GM21528 (cell line): ENCODE results near the gene VHLL.

Experiments used
- ATAC-seq: cut with Tn5 transposase; IDR thresholded peaks from one replicate; pipeline ENCODE4 v1.9.1; 2021; ENCODE audit warnings: mild to moderate bottlenecking, moderate library complexity; ENCODE audit not compliant: unreplicated experiment, low FRiP score

VHLL gene

DNA sequence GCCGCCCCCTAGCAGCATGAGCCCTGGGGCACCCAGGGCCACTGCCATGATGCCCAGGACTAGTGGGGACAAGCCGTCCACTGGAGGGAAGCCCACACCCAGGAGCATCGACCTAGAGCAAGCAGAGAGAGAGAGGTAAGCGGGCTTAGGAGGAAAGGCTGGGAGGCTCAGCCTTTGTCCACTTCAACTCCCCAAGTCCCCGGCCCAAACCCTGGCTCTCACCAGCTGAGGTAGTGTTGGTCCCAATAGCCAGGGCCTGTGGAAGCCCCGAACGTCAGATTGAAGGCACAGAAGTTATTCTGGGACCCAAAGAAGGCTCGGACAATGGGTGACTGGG is 6.0 kb downstream of the VHLL start:
- no peak for ATAC-seq

DNA sequence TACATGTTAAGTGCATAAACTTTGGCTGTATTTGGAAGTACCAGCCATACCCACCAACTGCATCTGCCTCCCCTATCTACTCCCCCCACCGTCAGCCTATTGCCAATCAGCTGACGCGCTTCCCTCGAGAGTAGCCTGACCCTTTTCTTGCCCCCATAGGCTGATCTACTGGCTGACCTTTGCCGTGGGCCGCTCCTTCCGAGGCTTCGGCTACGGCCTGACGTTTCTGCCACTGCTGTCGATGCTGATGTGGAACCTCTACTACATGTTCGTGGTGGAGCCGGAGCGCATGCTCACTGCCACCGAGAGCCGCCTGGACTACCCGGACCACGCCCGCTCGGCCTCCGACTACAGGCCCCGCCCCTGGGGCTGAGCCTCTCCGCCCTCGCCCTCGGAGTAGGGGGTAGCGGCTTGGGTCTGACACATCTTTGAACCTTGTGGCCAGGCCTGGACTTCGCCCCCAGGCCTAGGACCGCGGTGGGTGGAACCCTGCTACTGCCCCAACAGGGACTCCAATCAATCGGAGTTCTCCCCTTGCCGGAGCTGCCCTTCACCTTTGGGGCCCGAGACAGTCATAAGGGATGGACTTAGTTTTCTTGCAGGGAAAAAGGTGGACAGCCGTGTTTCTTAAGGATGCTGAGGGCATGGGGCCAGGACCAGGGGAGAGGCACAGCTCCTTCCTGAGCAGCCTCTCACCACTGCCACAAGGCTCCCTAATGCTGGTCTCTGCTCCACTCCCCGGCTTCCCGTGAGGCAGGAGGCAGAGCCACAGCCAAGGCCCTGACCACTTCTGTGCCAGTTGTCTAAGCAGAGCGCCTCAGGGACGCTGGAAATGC is 7.7 kb downstream of the VHLL start:
- ATAC-seq = no peak

DNA sequence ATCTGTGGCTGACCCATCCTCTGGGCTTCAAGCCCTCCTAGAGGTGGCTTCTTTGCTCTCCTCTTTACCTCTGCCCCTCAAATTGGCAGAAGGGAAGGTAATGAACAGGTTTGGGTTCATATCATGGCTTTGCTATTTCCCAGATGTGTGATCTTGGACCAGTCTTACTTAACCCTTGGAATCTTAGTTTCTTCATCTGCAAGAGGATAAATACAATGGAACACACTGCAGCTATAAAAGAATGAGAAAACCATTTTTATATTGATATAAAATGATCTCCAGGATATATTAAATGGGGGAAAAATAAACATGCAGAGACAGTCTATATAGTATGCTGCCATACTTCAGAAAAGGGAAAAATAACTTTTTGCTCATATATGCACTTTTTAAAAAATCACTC is 9.2 kb downstream of the VHLL start:
- ATAC-seq = no peak

DNA sequence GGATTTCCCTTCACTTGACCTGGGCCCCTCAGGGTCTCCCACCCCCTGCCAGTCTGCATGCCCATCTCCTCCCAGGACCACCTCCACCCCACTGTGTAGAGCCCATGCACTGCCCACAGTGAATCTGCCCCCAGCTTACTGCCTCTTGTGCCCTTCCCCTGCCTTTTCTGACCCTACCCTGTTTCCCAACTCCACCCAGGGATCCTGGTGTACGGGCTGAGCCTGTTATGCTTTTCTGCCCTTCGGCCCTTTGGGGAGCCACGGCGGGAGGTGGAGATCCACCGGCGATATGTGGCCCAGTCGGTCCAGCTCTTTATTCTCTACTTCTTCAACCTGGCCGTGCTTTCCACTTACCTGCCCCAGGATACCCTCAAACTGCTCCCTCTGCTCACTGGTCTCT is 13.0 kb downstream of the VHLL start:
- no peak for ATAC-seq

DNA sequence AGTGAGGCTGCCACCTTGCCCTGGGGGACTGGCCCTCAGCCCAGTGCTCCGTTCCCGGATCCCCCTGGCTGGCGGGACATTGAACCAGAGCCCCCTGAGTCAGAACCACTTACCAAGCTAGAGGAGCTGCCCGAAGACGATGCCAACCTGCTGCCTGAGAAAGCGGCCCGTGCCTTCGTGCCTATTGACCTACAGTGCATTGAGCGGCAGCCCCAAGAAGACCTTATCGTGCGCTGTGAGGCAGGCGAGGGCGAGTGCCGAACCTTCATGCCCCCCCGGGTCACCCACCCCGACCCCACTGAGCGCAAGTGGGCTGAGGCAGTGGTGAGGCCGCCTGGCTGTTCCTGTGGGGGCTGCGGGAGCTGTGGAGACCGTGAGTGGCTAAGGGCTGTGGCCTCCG is 13.7 kb downstream of the VHLL start:
- no peak for ATAC-seq

DNA sequence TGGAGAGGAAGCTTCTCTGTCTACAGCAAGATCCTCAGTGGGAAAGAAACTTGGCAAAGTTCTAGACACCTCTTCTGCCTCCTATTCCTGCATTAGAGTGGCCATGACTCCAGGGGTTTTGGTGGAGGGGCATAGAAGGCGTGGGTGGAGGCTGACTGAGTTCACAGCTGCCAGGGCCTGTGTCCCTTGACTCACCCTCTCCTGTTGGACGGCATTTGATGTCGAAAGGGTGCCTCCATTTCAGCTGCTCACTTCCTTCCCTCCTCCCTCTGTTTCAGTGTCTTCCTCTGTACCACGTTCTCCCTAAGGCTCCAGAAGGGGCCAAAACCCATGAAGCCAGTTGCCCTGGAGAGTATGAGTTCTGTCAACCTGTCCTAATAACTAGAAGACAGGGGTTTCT is 14.3 kb downstream of the VHLL start:
- ATAC-seq = no peak

DNA sequence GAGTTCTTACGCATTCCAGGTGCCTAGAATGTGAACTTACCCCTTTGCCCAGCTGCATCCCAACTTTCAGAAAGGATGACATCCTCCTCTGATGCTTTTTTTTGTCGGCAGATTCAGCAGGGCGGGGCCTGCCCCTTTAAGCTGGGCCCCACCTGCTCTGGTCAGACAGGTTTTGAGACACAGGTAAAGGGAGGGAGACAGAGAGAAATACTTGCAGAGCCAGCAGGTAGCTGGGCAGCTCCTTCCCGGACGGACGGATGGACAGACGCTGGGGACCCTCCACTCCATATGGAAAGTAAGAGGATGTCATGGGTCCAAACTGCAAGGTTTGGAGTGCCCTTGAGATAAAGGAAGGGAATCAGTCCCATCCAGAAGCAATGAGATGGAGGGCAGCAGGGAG is 15.0 kb downstream of the VHLL start, which contains the start of gene TMEM79:
Gene TMEM79, plus strand, starts transcription at position 214 of the 400 bp plus-strand sequence. CDS start 902 bp downstream, outside the sequence.
- no peak for ATAC-seq

DNA sequence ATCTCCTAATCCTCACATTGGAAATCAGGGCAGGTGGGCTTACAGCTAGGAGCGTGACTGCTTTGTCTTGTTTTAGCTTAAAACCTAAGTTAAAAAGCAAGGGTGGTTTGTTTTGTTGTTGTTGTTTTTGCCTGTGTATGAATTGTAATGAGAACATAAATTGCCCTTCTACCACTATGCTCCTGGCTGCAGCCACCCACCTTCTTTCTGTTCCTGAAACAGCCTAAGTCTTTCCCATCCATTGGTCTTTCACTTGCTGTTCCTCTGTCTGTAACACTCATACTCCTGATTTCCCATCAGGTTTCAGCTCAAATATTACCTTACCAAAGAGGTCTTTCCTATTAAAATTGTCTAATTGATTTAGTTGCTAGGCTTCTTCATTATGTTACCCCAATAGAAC is 15.6 kb downstream of the VHLL start:
- ATAC-seq = no peak

DNA sequence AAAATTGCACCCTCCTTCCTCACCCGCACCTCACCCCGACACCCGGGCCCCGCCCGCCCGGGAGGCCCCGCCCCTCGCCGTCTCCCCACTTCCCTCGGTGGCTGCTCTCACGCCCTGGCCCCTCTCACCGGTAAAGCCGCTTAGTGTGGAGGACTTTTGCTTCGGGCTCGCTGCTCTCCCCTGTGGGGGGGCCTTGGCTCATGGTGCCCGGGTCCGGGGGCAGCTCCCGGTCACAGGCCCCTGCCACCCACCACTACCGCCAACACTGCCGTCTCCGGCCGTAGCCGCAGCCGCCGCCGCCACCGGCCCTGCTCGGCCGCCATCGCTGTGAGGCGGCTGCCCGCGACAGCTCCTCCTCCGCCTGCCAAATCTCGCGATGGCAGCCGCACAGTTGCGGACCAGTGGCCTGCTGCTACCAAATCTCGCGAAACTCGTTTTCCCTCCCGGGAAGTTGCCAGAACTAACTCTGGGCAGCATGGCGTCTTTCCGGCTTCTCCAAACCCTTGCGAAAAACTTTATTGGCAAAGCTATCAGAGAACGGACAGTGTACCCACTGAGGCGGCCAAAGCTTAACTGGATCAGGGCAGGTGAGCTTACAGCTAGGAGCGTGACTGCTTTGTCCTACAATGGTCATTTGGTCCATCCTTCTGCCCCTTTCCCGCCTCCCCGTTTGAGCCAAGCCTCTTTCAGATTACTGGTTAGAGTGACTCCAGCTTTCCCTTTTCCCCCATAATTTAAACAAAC is 16.5 kb downstream of the VHLL start, which contains the start of gene SMG5:
Gene SMG5, minus strand, starts transcription at position 347 of the 744 bp plus-strand sequence. Its CDS starts 145 bp downstream, at position 202.
- ATAC-seq = peak; percentile 70

DNA sequence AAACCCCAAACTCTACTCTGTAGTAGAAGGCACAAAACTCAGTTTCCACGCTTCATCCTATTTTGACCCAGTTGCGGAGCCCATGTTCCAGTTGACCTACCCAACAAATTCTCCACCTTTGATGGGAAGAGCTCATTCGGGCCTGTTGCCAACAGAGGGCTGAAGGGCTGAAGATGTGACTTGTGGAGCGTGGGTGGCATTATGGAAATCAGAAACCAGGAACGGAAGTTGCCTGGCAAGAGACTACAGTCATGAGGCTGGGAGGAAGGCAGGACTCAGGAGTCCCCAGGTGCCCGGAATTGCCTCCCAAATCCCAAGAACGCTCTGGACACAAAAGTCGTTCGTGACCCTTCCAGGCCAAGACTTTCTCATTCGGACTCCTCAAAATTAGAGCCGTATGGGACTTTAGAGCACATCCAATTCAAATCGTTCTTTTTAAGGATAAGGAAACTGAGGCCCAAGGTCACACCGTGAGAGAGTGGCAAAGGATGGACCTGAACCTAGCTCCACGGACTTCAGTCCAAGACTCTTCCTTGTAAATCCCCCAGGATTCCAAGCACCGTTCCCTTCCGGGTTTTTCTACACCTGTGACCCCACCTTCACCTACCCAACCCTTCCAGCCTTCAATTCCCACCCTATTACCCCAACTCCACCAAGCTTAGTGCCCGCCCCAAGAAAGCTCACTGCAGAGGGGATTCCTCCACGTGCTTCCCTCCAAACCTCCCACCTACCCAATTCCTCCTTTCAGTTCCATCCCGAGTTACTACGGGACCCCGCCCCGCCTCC is 17.2 kb downstream of the VHLL start:
- peak; percentile 18 for ATAC-seq

DNA sequence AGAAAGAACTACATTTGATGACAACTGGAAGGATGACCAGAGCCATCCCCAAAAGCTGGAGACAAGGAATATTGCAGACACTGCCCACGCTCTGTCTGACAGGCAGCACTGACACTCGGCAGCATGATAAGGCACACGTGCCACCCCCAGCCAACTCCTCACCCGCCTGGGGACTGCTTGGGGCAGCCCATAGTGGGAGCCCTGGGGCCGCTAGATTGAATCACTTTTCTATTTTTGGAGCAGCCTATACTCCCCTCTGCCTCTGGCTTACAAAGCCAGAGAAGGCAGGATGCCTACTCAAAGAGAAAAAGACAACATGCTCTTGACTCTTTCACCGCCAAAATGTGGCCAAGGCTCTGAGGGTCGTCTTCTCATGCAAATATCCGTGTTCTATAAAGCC is 17.8 kb downstream of the VHLL start:
- ATAC-seq = peak; percentile 28

DNA sequence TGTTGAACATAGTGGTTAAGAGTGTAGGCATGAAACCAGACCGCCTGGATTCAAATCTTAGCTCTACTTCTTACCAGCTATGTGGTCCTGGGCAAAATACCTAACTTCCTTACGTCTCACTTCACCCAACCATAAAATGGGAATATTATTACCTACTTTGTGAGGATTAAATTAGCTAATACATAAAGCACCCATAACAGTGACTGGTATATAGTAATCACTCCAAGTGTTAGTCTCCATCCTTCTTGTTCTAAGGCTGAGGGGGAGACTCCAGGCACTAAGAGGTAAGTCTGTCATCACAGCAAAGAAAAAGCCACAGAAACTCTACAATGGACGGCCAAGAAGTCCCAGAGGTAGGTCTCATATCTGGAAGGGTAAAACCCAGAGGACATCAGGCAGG is 19.3 kb downstream of the VHLL start:
- ATAC-seq = no peak

DNA sequence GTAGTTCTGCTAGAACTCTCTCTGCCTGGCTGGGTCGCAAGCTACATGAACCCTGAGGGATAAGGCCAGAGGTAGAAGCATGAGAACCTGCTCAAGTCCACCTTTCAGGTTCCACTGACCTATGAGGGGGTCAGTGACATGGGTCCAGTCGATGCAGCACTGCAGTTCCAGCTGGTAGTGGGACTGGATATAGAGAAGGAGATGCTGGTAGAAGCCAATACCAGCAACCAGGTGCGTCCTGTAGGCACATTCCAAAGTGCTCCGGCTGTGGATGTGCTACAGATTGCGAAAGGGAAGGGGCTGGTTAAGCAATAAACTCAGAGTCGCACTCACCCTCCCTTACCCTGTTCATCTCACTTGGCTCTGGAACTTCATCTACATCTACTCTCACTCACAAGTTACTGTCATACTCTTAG is 22.1 kb downstream of the VHLL start:
- no peak for ATAC-seq

DNA sequence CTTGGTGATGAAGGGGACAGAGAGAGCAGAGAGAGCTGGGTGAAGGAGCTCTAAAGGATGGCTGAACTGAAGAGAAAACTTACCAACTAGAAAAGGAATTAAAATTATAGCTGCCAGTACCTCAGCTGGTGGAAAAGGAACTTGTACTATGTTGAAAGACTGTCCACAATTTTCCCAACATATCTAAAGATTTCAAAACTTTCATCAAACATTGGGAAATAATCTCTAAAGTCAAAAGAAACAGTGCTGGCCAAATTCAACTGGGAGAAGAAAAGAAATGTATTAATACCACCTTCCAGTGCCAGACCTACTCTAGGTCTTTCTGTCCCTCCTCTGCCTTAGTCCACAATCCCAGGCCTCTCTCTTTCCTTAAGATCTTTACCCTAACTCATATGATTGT is 22.6 kb downstream of the VHLL start:
- ATAC-seq = no peak

DNA sequence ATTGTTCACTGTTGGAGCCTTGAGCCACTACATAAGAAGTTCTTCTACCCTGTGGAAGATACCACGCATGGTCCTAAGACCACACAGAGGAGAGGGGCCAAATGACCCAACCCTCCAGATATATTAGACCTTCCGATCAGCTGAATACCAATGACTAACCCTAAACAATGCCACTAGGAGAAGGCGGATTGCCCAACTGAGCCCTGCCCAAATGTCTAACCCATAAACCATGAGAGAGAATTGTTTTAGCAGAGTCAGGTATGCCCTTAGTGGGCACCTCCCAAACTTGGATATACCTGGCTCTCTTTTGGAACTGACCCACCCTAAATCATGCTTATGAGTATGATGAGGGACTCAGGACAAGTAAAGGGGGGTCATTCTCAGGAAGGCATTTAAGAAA is 28.8 kb downstream of the VHLL start:
- ATAC-seq = no peak

DNA sequence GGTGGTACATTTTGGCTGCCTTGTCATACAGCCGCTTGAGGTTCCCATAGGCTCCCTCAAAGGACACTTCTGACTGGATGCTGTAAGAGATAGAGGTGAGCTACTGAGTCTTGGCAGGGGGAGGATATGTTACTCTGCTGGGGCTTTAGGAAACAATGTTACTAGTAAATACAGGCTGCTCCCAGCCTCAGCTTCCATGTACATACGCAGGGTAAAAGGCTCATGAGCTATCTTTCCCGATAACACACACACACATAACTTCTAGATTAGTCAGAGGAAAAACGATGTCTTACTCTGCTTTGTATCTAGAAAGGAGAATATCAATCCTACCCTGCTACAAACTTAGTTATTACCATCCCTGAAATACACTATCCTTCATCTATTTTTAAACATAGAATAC is 30.8 kb downstream of the VHLL start:
- no peak for ATAC-seq

DNA sequence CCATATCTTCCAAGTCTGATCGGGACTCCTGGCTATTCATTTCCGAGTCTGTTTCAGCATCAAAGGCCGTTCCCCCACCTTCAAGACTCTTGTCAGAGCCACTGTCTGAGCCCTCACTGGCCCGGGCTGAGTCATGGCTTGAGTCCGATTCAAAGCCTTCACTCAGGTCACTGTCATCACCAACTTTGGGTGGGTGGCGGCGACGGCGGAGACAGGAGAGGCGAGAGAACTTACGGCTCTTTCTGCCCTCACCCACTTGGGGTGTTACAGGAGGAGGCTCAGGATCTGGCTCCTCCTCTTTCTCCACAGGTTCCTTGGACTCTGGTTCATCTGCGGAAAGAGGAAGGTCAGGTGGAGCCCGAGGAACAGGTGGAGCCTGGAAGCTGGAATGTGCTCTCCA is 33.1 kb downstream of the VHLL start:
- ATAC-seq = no peak

DNA sequence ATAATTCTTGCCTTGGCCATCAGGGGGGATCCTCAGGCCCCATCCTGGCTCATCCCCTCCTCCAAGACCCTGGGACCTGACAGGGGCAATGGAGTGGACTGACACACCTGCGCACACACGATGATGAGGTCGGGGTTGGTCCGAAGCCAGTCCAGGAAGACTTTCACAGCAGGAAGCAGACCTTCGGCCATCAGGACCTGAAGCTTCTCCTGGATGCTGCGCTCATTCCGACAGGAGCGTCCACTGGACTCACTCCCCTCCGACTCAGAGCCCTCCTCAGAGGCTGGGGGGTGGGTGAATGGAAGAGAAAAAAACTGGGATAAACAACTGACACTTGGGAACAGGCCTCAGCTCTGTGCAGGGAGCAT is 35.8 kb downstream of the VHLL start:
- ATAC-seq = no peak

DNA sequence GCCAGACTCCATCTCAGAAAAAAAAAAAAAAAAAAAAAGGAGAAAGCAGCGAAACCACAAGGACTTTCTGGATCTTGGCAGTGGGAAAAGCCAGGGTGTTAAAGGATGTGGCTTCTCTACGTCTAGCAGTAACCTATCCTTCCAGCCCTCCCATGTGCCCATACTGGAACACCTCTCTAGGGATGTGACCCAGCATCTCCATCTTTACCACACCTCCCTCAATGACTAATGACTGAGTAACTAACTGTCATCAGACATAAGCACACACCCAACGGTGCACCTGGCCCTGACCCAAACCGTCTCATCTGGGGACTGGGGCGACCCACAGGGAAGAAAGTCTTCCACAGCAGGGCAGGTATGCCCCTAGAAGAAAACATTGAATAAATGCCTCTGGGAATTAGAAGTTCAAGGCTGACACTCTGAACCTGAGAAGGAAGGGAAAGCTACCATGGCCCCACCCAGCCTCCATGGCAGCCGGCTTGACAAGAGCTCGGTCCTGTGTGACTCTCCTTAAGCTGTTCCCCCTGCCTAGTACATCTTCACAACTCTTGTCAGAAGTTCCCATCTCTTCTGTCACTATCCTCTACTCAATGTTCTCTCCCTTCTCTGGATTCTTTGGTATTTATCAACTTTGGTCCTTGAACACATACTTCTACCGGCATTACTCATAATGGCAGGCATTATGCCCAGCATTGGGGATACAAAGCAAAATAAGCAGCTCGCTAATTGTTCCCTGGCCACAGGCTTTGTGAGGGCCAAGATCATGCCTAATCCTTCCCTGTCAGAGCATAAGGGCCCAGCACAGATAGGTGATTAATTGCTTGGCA is 36.4 kb downstream of the VHLL start:
- ATAC-seq = no peak

DNA sequence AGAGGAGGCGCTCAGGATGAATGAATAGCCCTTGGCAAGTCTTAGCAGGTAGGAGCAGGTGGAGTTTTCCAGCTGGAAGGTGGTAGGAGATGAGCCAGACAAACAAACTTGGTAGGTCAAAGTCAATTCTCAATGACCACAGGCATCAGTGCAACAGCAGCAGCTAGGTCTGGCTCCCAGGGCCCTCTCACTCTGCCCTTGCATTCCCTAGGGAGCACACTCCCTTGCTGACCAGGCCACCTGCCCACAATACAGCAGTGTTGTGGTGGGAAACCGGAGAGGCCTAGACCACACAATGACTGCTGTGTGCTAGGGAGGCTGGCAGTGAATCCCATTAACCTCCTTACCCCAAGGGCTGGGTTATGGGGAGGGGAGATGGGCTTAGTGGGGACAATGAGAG is 38.2 kb downstream of the VHLL start:
- ATAC-seq = no peak
